NCI-H1105 treated with DMSO at 0.1 percent for 48 hours (cell line): ENCODE results near the gene TESMIN.
A peak's percentile ranks its signal among the peaks of the same experiment; 100 is the strongest.

Source experiments
- DNase-seq: peaks from one replicate; lab custom pipeline; 2025; lab: John Stamatoyannopoulos, UW

TESMIN gene

DNA sequence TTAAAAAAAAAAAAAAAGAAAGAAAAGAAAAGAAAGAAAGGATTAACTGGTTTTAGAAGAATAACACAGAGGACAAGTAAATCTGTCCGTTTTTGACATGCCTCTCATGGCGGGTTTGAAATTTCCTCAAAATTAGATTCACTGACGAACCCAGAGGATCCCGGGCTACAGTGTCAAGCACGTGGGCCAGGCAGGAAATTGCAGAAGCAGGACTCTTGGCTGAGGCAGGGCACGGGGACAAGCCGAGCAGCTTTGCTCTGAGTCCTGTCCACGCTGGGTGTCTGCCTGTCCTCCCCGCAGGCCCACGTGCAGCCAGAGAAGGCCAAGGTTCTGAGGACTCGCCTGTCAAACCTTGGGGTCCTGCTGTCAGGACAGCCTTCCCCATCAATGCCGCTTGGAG is 42.3 kb downstream of the TESMIN start:
- no peak for DNase-seq

DNA sequence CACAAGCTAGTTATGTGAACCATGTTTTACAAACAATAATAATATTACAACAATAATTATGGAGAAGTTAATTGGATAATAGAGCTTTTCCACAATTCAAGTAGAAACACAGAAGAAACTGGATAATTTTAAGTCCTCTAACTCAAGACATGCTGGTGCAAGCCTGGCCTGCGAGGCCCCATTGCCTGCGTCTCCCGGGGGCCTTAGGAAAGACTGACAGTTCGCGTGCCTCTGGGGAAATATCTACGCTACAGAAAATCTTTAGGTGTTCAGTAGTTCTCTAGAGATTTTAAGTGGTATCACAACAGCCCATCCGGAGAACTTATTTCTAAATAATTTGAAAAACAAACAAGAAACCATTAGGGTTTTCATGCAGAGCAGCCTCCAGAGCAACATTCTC is 43.8 kb downstream of the TESMIN start:
- no peak for DNase-seq

GRCh38 chr11:68704887-68705286 is 46.4 kb downstream of the TESMIN start:
- DNase-seq: no peak

DNA sequence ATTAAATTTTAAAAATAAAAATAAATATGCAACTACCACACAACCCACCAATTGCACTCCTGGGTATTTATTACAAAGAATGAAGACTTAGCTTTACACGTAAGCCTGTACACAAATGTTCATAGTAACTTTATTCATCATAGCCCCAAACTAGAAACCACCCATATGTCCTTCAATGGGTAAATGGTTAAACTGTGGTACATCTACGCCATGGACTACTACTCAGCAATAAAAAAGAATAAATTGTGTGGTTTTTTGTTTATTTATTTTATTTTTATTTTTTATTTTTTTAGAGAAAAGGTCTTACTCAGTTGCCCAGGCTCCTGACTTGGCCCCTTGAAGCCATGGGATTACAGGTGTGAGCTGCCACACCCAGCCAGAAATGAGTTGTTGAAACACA is 52.3 kb downstream of the TESMIN start:
- DNase-seq: no peak

GRCh38 chr11:68695531-68695930 is 55.8 kb downstream of the TESMIN start:
- no peak for DNase-seq

DNA sequence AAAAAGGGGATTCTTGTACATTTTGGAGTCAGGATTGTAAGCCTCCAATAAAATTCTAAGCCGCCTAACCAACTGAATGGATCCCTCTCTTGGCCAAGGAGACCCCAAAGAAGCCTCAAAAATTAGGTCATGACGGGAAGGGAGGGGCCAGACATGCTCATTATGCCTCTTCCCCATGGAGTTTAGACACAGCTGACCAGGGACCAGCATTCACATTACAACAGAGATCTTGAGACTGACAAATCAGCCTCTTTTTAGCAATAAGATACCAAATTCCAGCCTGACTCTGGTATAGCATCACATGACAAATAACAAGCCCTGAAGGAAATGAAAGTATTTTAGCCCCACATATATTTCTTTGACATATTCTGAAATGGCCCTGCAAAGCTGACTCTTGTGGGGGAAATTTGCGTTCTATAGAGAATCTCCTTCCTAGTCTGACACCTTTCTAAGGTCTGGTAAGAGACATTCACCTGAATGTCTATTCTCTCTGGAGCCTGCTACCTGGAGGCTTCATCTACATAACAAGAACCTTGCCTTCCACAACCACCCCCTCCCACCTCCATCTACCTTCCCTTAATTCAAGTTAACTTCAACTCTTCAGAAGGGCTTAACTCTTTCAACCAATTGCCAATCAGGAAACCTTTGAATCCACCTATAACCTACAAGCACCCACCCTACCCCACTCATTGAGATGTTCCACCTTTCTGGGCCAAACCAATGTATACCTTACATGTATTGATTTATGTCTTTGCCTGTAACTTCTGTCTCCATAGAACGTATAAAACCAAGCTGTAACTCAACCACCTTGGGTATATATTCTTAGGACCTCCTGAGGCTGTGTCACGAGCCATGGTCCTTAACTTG is 56.7 kb downstream of the TESMIN start:
- no peak for DNase-seq

- no peak for DNase-seq
Observed at GRCh38 chr11:68693484-68693882, 57.8 kb downstream of the TESMIN start.

GRCh38 chr11:68692871-68693483 is 58.3 kb downstream of the TESMIN start:
- no peak for DNase-seq

GRCh38 chr11:68692115-68692514 is 59.2 kb downstream of the TESMIN start:
- no peak for DNase-seq

GRCh38 chr11:68691402-68691784 is 59.9 kb downstream of the TESMIN start:
- no peak for DNase-seq

DNA sequence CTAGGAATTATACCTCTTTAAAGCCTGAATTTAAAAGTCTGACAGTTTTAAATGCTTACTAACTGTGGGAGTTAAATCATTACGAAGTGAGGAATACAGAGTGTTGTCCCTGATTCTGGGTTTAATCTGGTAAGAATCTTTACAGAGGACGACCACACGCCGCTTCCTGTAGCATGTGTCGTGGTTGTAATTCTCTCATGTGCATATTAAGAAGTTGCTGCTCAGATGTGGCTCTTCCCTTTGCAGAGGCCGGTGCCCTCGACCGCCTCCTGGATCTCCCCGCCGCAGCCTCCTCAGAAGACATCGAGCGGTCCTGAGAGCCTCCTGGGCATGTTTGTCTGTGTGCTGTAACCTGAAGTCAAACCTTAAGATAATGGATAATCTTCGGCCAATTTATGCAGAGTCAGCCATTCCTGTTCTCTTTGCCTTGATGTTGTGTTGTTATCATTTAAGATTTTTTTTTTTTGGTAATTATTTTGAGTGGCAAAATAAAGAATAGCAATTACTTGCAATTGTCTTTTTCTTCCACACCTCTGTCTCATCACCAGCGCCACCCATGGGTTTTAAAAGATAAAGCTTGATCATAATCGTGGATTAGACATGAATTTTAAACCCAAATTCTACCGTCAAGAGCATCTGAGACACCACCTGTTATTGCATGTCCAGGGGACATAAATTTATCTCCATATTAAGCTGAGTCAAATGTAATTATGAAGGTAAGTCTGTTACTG is 60.5 kb downstream of the TESMIN start:
- DNase-seq: no peak

GRCh38 chr11:68689737-68690625 is 61.3 kb downstream of the TESMIN start:
- no peak for DNase-seq

GRCh38 chr11:68688881-68689280 is 62.4 kb downstream of the TESMIN start:
- no peak for DNase-seq

GRCh38 chr11:68687986-68688385 is 63.3 kb downstream of the TESMIN start:
- DNase-seq: no peak

GRCh38 chr11:68687311-68687710 is 64.0 kb downstream of the TESMIN start:
- DNase-seq: no peak

GRCh38 chr11:68686486-68686885 is 64.8 kb downstream of the TESMIN start:
- no peak for DNase-seq

- DNase-seq: no peak
Observed at GRCh38 chr11:68685656-68686380, 65.5 kb downstream of the TESMIN start.

- DNase-seq: peak; percentile 11
Observed at GRCh38 chr11:68684385-68685356, 66.6 kb downstream of the TESMIN start, which contains the start of gene GAL. Gene GAL (plus strand): TSS chr11:68684544. CDS start chr11:68684924, 380 bp downstream.

- DNase-seq: no peak
Observed at GRCh38 chr11:68683536-68684384, 67.6 kb downstream of the TESMIN start.
